Measurements from ENCODE around the gene PLBD2. TPM values are rescaled to one million over a fixed set of nuclear protein-coding genes. Genes with fewer than 3 reads are reported as not detected.

The PLBD2 gene
- total and polyA plus RNA-seq, 2 donors (not counting 1 experiment from before 2014, with no cell fraction given) = 11.9 to 35.5 TPM

DNA sequence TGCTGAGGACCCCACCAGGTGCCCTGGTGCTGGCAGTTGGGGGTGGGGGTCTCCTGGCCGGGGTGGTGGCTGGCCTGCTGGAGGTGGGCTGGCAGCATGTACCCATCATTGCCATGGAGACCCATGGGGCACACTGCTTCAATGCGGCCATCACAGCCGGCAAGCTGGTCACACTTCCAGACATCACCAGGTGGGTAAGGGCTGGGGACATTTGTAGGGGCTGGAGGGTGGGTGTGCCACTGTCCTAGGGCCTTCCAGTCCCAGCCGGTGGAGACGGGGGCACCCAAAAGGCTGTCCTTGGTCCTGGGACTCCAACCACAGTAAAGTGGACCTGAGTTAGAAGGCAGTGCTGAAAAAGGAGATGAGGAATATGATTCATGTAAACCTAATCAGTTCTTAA, 77.0 kb downstream of the PLBD2 start:
- DNase-seq (ENCODE audit: low read depth in 2 of 2) = no peak
- no peaks in the 10 kb centered on the region for H3K27me3 ChIP-seq (ENCODE audit: control insufficient read depth, insufficient read depth, low read length)
- no peak overlapping the region for H3K4me3 ChIP-seq (replicated peaks in 1 of 4; ENCODE audit: control extremely low read depth in 1 of 4, insufficient read depth in 1 of 4, low read depth in 3 of 4, low read length in 4 of 4)
- H3K36me3 ChIP-seq (ENCODE audit: control insufficient read depth, insufficient read depth, low read length) = no peaks in the 10 kb centered on the region
- H3K4me1 ChIP-seq (ENCODE audit: control insufficient read depth, extremely low read depth, insufficient read depth, low read length) = no peaks in the 10 kb centered on the region
- H3K79me2 ChIP-seq (ENCODE audit: control insufficient read depth, insufficient read depth, low read length) = no peaks in the 10 kb centered on the region
- H3K9me3 ChIP-seq (ENCODE audit: control insufficient read depth, insufficient read depth, low read depth, low read length) = no peaks in the 10 kb centered on the region
- TF ChIP-seq, protein P1, sequence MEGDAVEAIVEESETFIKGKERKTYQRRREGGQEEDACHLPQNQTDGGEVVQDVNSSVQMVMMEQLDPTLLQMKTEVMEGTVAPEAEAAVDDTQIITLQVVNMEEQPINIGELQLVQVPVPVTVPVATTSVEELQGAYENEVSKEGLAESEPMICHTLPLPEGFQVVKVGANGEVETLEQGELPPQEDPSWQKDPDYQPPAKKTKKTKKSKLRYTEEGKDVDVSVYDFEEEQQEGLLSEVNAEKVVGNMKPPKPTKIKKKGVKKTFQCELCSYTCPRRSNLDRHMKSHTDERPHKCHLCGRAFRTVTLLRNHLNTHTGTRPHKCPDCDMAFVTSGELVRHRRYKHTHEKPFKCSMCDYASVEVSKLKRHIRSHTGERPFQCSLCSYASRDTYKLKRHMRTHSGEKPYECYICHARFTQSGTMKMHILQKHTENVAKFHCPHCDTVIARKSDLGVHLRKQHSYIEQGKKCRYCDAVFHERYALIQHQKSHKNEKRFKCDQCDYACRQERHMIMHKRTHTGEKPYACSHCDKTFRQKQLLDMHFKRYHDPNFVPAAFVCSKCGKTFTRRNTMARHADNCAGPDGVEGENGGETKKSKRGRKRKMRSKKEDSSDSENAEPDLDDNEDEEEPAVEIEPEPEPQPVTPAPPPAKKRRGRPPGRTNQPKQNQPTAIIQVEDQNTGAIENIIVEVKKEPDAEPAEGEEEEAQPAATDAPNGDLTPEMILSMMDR (conservative IDR thresholded peaks at IDR 0.05 in 1 of 2, IDR thresholded peaks at IDR 0.05 in 1 of 2; ENCODE audit: low read depth in 1 of 2, low read length in 2 of 2) = no peak
- no peak for TF ChIP-seq EZH2 (IDR thresholded peaks at IDR 0.05; ENCODE audit: low read length, missing control alignments)
- H3K27ac ChIP-seq (ENCODE audit: insufficient read depth, low read length) = no peak overlapping the region
- H3K9ac ChIP-seq (ENCODE audit: insufficient read depth, low read length) = no peak overlapping the region
- H3K4me2 ChIP-seq (ENCODE audit: extremely low read depth, insufficient read depth, low read length) = no peak overlapping the region
- H2AFZ ChIP-seq (ENCODE audit: low read length) = no peak overlapping the region
- no peaks in the 10 kb centered on the region for H4K20me1 ChIP-seq (ENCODE audit: control insufficient read depth, extremely low read depth, insufficient read depth, low read length)

DNA sequence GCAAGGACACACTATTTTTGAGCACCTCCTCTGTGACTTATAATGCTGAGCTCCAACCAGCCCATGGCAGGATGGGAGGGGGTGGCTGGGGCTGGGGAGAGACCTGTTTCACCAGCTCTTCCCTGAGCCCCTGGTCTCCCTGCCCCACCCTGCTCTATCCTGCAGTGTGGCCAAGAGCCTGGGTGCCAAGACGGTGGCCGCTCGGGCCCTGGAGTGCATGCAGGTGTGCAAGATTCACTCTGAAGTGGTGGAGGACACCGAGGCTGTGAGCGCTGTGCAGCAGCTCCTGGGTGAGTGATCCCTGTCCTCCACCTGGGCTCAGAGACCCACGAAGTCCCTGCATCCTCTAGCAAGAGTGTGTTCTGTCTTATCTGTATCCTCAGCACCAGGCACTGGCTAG, 78.2 kb downstream of the PLBD2 start:
- Histone ChIP-seq H3K36me3 (ENCODE audit: control insufficient read depth, insufficient read depth, low read length) (no peaks in the 10 kb centered on the region), H4K20me1 (ENCODE audit: control insufficient read depth, extremely low read depth, insufficient read depth, low read length) (no peaks in the 10 kb centered on the region), H3K27ac (ENCODE audit: insufficient read depth, low read length) (no peak overlapping the region), H3K4me2 (ENCODE audit: extremely low read depth, insufficient read depth, low read length) (no peak overlapping the region), H3K9me3 (ENCODE audit: control insufficient read depth, insufficient read depth, low read depth, low read length) (no peaks in the 10 kb centered on the region), H3K27me3 (ENCODE audit: control insufficient read depth, insufficient read depth, low read length) (no peaks in the 10 kb centered on the region), H3K4me3 (replicated peaks in 1 of 4; ENCODE audit: control extremely low read depth in 1 of 4, insufficient read depth in 1 of 4, low read depth in 3 of 4, low read length in 4 of 4) (no peak overlapping the region), H3K9ac (ENCODE audit: insufficient read depth, low read length) (no peak overlapping the region), H3K4me1 (ENCODE audit: control insufficient read depth, extremely low read depth, insufficient read depth, low read length) (no peaks in the 10 kb centered on the region), H2AFZ (ENCODE audit: low read length) (no peak overlapping the region), H3K79me2 (ENCODE audit: control insufficient read depth, insufficient read depth, low read length) (no peaks in the 10 kb centered on the region)
- TF ChIP-seq, protein P1 (conservative IDR thresholded peaks at IDR 0.05 in 1 of 2, IDR thresholded peaks at IDR 0.05 in 1 of 2; ENCODE audit: low read depth in 1 of 2, low read length in 2 of 2) = no peak
- TF ChIP-seq EZH2 (IDR thresholded peaks at IDR 0.05; ENCODE audit: low read length, missing control alignments) = no peak
- no peak for DNase-seq (ENCODE audit: low read depth in 2 of 2)

DNA sequence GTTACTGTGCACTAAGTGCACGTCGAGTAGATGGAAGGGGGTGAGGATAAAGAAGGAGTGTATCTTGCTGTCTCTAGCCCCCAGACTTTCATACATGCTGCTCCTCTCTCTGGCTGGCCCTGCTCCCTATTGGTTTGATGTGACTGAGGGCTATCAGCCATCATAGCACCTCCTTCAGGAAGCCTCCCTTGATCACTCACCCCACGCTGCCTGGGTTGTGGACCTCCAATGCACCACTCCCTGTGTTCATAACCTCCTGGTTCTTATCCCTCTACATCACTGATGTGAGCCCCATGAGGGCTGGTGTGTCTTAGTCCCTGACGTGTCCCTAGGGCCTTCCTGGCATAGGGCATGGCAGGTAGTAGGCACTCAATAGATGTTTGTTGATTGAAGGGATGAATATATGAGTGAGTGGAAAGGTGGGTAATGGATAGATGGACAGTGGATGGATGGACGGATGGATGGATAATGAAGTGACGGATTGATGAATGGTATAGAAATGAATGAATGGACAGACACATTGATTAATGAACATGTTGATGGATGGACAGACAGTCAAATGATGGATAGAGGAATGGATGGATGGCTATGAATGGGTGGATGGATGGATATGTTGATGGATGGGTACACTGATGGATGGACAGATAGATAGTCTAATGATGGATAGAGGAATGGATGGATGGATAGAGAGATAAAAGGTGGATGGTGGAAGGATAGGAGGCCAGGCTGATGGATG, 78.8 kb downstream of the PLBD2 start:
- no peaks in the 10 kb centered on the region for H3K27me3 ChIP-seq (ENCODE audit: control insufficient read depth, insufficient read depth, low read length)
- no peaks in the 10 kb centered on the region for H3K79me2 ChIP-seq (ENCODE audit: control insufficient read depth, insufficient read depth, low read length)
- H3K4me2 ChIP-seq (ENCODE audit: extremely low read depth, insufficient read depth, low read length) = no peak overlapping the region
- no peak for DNase-seq (ENCODE audit: low read depth in 2 of 2)
- H2AFZ ChIP-seq (ENCODE audit: low read length) = no peak overlapping the region
- TF ChIP-seq, protein P1 (conservative IDR thresholded peaks at IDR 0.05 in 1 of 2, IDR thresholded peaks at IDR 0.05 in 1 of 2; ENCODE audit: low read depth in 1 of 2, low read length in 2 of 2) = no peak
- TF ChIP-seq EZH2 (IDR thresholded peaks at IDR 0.05; ENCODE audit: low read length, missing control alignments) = no peak
- H3K9ac ChIP-seq (ENCODE audit: insufficient read depth, low read length) = no peak overlapping the region
- no peaks in the 10 kb centered on the region for H3K9me3 ChIP-seq (ENCODE audit: control insufficient read depth, insufficient read depth, low read depth, low read length)
- H3K4me3 ChIP-seq (replicated peaks in 1 of 4; ENCODE audit: control extremely low read depth in 1 of 4, insufficient read depth in 1 of 4, low read depth in 3 of 4, low read length in 4 of 4) = no peak overlapping the region
- H3K36me3 ChIP-seq (ENCODE audit: control insufficient read depth, insufficient read depth, low read length) = no peaks in the 10 kb centered on the region
- no peak overlapping the region for H3K27ac ChIP-seq (ENCODE audit: insufficient read depth, low read length)
- H4K20me1 ChIP-seq (ENCODE audit: control insufficient read depth, extremely low read depth, insufficient read depth, low read length) = no peaks in the 10 kb centered on the region
- H3K4me1 ChIP-seq (ENCODE audit: control insufficient read depth, extremely low read depth, insufficient read depth, low read length) = no peaks in the 10 kb centered on the region
